Stimulated activated CD8-positive, alpha-beta memory T cell treated with anti-CD3 and anti-CD28 coated beads, Interleukin-4, amount 100 ng/mL, for 1 hour (primary cell): Measurements from ENCODE around the gene ADGRG2.
"Not testable (repeated sequence)": the region's sequence is repeated elsewhere in the genome, so short reads cannot be mapped to it uniquely, and the experiment has no call there.

ENCODE experiments used
- DNase-seq, 2 donors: peaks; one replicate each; pipeline ENCODE4 v3.0.0-alpha.2; 2020; ENCODE audit warnings: low read depth in 2 of 2, low spot score in 1 of 2

Gene ADGRG2

GRCh38 chrX:19089555-19090040 is 32.7 kb downstream of the ADGRG2 start:
- no peak for DNase-seq

- no peak for DNase-seq
Measured at GRCh38 chrX:19086102-19086772, 36.0 kb downstream of the ADGRG2 start.

GRCh38 chrX:19085666-19086065 is 36.6 kb downstream of the ADGRG2 start:
- DNase-seq: no peak

- no peak for DNase-seq
Measured at GRCh38 chrX:19075754-19076153, 46.5 kb downstream of the ADGRG2 start.

- no peak for DNase-seq
Measured at GRCh38 chrX:19072372-19072771, 49.9 kb downstream of the ADGRG2 start.

- DNase-seq: no peak
Measured at GRCh38 chrX:19070555-19070994, 51.7 kb downstream of the ADGRG2 start.

- DNase-seq: not testable (repeated sequence)
Measured at GRCh38 chrX:19066987-19067386, 55.3 kb downstream of the ADGRG2 start.

GRCh38 chrX:19065535-19065934 is 56.7 kb downstream of the ADGRG2 start:
- DNase-seq: no peak

GRCh38 chrX:19064175-19064574 is 58.1 kb downstream of the ADGRG2 start:
- DNase-seq: no peak

GRCh38 chrX:19063030-19063429 is 59.2 kb downstream of the ADGRG2 start:
- no peak for DNase-seq

GRCh38 chrX:19059067-19059466 is 63.2 kb downstream of the ADGRG2 start:
- no peak for DNase-seq

GRCh38 chrX:19057856-19058255 is 64.4 kb downstream of the ADGRG2 start:
- DNase-seq: no peak

- no peak for DNase-seq
Measured at GRCh38 chrX:19049110-19049509, 73.2 kb downstream of the ADGRG2 start.

GRCh38 chrX:19046343-19047215 is 75.7 kb downstream of the ADGRG2 start:
- no peak for DNase-seq

GRCh38 chrX:19040373-19040772 is 81.9 kb downstream of the ADGRG2 start:
- DNase-seq: no peak

GRCh38 chrX:19034025-19034424 is 88.2 kb downstream of the ADGRG2 start:
- DNase-seq: no peak

GRCh38 chrX:19030805-19031204 is 91.5 kb downstream of the ADGRG2 start:
- DNase-seq: no peak

- DNase-seq: no peak
Measured at GRCh38 chrX:19028560-19028959, 93.7 kb downstream of the ADGRG2 start.

- no peak for DNase-seq
Measured at GRCh38 chrX:19024366-19024765, 97.9 kb downstream of the ADGRG2 start.

- DNase-seq: no peak
Measured at GRCh38 chrX:19019996-19020395, 102.3 kb downstream of the ADGRG2 start.

- no peak for DNase-seq
Measured at GRCh38 chrX:19017271-19017670, 105.0 kb downstream of the ADGRG2 start.

GRCh38 chrX:19016614-19017013 is 105.7 kb downstream of the ADGRG2 start:
- DNase-seq: not testable (repeated sequence)
